Ishikawa (cell line): ENCODE data around the gene NTSR1.

Experiments
- CEBPB ChIP-seq: IDR thresholded peaks from 2 replicates; pipeline ENCODE4 v1.6.1; 2012
- CREB1 ChIP-seq: IDR thresholded peaks from 2 replicates; pipeline ENCODE4 v1.6.1; 2012; ENCODE audit warnings: low read depth
- EGR1 ChIP-seq: IDR thresholded peaks from 2 replicates; pipeline ENCODE4 v1.6.1; 2012
- EP300 ChIP-seq: IDR thresholded peaks from 2 replicates; pipeline ENCODE4 v1.6.1; 2012; ENCODE audit warnings: borderline replicate concordance
- FOXM1 ChIP-seq: IDR thresholded peaks from 2 replicates; pipeline ENCODE4 v1.6.1; 2012; ENCODE audit warnings: low read depth, borderline replicate concordance
- NFIC ChIP-seq: IDR thresholded peaks from 2 replicates; pipeline ENCODE4 v1.6.1; 2012
- RAD21 ChIP-seq: IDR thresholded peaks from 2 replicates; pipeline ENCODE4 v1.6.1; 2012; ENCODE audit warnings: low read depth
- REST ChIP-seq: IDR thresholded peaks from 2 replicates; pipeline ENCODE4 v1.6.1; 2012; ENCODE audit warnings: low read depth, mild to moderate bottlenecking
- TAF1 ChIP-seq: IDR thresholded peaks from 2 replicates; pipeline ENCODE4 v1.6.1; 2012; ENCODE audit warnings: low read depth, mild to moderate bottlenecking
- TEAD4 ChIP-seq: IDR thresholded peaks from 2 replicates; pipeline ENCODE4 v1.6.1; 2012
- USF1 ChIP-seq: IDR thresholded peaks from 2 replicates; pipeline ENCODE4 v1.6.1; 2012
- YY1 ChIP-seq: IDR thresholded peaks from 2 replicates; pipeline ENCODE4 v1.6.1; 2012; ENCODE audit warnings: low read depth
- ZBTB7A ChIP-seq: IDR thresholded peaks from 2 replicates; pipeline ENCODE4 v1.6.1; 2012; ENCODE audit warnings: low read depth
- TF ChIP-seq, protein P1 (sequence below): IDR thresholded peaks from 2 replicates; pipeline ENCODE4 v1.6.1; 2012

GRCh38 chr20:62732842-62733525, 24.3 kb downstream of the NTSR1 start:
- TF ChIP-seq, protein P1, sequence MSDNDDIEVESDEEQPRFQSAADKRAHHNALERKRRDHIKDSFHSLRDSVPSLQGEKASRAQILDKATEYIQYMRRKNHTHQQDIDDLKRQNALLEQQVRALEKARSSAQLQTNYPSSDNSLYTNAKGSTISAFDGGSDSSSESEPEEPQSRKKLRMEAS, result no peak
- no peak for TF ChIP-seq CEBPB
- TF ChIP-seq EP300, result no peak
- TF ChIP-seq RAD21, result no peak
- TF ChIP-seq USF1, result no peak
- no peak for TF ChIP-seq TAF1
- TF ChIP-seq YY1, result no peak
- no peak for TF ChIP-seq CREB1
- TF ChIP-seq EGR1, result no peak
- TF ChIP-seq REST, result no peak
- no peak for TF ChIP-seq TEAD4
- no peak for TF ChIP-seq FOXM1
- TF ChIP-seq NFIC, result no peak
- TF ChIP-seq ZBTB7A, result no peak
